ENCODE results near the gene PMVK. TPM values are rescaled to one million over a fixed set of nuclear protein-coding genes. Genes with fewer than 3 reads are reported as not detected.

PMVK gene
- total RNA-seq, 4 donors from 2014 or later: 15.0 to 28.2 (median 21.2) TPM

DNA sequence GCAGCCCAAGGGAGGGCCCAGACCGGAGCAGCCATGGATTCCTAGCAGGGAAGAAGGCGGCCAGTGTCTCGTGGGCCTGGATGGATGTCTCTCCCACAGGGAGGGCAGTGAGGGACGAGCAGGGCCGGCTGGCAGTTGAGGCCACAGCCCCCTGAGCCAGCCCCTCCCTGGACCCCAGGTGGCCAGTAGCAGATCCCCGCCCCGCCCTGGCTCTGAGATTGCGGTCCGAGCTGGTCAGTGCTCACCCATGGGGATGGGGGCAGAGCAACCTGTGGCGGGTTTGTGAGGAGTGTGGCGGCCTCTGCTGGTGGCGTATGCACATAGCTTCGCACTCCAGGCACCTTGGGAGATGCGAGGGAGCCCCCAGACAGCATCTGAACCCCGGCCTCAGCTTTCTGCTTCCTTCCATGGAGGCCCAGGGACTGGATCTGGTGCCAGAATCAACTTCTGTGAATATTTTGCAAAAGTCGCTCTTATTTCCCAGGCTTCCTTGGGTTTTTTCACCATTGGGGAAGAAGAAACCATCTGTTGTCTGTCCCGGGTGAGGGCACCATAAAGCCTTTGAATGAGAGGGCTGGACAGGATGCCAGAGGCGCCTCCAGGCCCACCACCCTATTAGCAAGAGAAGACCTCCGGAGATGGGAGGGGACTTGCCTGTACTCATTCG lies 58.0 kb downstream of the PMVK start:
- H3K27ac ChIP-seq: no peak overlapping the region
- TF ChIP-seq CTCF (IDR thresholded peaks at IDR 0.05) (peak; percentile 48 to 90 (median 86)), POLR2A (IDR thresholded peaks at IDR 0.05) (no peak)
- WGBS, 2 donors: 27 to 43% methylated on average over 10 to 19 of the region's 20 CpGs
- H3K9me3 ChIP-seq: no peaks in the 10 kb centered on the region
- no peaks in the 10 kb centered on the region for H3K27me3 ChIP-seq
- intact Hi-C loops (cut with DNase I): loop anchor here (5.0 to 10.0 kb wide), 3 partner anchors 124 to 316 kb away; no protein-coding TSS in a partner anchor
- peaks cover 0 to 3% of the 10 kb centered on the region in 2 donors for H3K4me1 ChIP-seq
- no peaks in the 10 kb centered on the region for H3K36me3 ChIP-seq
- peak; percentile 78 to 79 for DNase-seq
- no peak overlapping the region for H3K4me3 ChIP-seq (replicated peaks in 1 of 3)

DNA sequence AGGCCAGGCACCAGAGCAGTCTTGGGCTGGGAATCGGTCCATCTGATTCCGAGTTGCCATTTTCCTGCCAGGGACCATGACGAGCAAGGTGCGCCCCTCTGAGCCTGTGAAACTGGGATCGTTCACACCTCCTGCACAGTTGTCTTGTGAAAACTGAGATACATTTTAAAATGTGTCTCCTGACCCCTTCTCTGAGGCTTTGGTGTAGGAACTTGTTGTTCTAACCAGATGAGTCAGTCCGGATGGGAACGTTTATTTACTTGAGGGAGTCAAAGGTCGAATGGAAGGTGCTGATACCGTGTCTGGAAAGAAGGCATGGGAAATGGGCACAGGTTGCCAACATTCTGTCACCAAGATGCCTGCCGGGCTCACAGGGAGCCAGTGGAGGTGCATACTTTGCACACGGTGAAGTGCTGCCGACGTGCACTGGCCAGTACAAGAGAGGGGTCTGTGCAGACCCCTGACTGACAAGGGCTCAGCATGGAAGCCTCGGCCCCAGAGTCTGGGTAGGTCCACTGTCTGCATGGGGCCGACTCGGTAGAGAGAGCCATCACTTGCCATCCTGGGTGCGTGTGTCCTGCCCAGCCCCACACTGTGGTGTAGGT lies 59.0 kb downstream of the PMVK start:
- no peaks in the 10 kb centered on the region for H3K36me3 ChIP-seq
- no peak overlapping the region for H3K27ac ChIP-seq
- no peak for DNase-seq
- WGBS, 2 donors: 79 to 82% methylated on average over 12 to 17 of the region's 17 CpGs
- no peaks in the 10 kb centered on the region for H3K27me3 ChIP-seq
- TF ChIP-seq CTCF (IDR thresholded peaks at IDR 0.05) (no peak), POLR2A (IDR thresholded peaks at IDR 0.05) (no peak)
- intact Hi-C loops (cut with DNase I): loop anchor here (5.0 to 10.0 kb wide), 3 partner anchors 123 to 315 kb away; no protein-coding TSS in a partner anchor
- no peaks in the 10 kb centered on the region for H3K9me3 ChIP-seq
- H3K4me3 ChIP-seq (replicated peaks in 1 of 3): no peak overlapping the region
- H3K4me1 ChIP-seq: peaks cover 0 to 3% of the 10 kb centered on the region in 2 donors

GRCh38 chr1:154876842-154877369 lies 59.6 kb downstream of the PMVK start:
- Histone ChIP-seq H3K27ac (no peak overlapping the region), H3K4me3 (replicated peaks in 1 of 3) (no peak overlapping the region), H3K36me3 (no peaks in the 10 kb centered on the region), H3K9me3 (no peaks in the 10 kb centered on the region), H3K27me3 (no peaks in the 10 kb centered on the region), H3K4me1 (peaks cover 0 to 3% of the 10 kb centered on the region in 2 donors)
- DNase-seq: no peak
- intact Hi-C loops (cut with DNase I): loop anchor here (5.0 to 10.0 kb wide), 3 partner anchors 122 to 315 kb away; no protein-coding TSS in a partner anchor
- TF ChIP-seq CTCF (IDR thresholded peaks at IDR 0.05): no peak
- TF ChIP-seq POLR2A (IDR thresholded peaks at IDR 0.05): no peak
- WGBS, 2 donors: 77 to 83% methylated on average over 3 of the region's 3 CpGs

Small RNA genes lying within 50 kb of the gene (microRNA-seq; reads per million reads assigned to microRNA genes)
- not detected for gene MIR4258

Small RNA genes lying within 50 kb of the gene (small RNA-seq; reads per million reads assigned to genes)
- gene MIR4258 (not detected), gene RF00017 (not detected)

Other genes starting within 250 kb of the PMVK start
- gene KCNN3, start 66.4 kb downstream of the PMVK start, total RNA-seq: 1 to 10 TPM; 3.5 to 5.6 (median 4.4) TPM
- 100 to 1,000 TPM; 139 to 205 (median 181) TPM for gene PBXIP1, start 19.4 kb upstream of the PMVK start, total RNA-seq
- 10 to 100 TPM; 28.6 to 48.3 (median 42.9) TPM for gene PYGO2, start 25.1 kb upstream of the PMVK start, total RNA-seq
- gene SHC1, start 34.0 kb upstream of the PMVK start, total RNA-seq: 100 to 1,000 TPM; 108 to 168 (median 123) TPM
- 10 to 100 TPM; 14.3 to 29.5 (median 22.6) TPM for gene CKS1B, start 38.0 kb upstream of the PMVK start, total RNA-seq
- 10 to 100 TPM; 24.1 to 39.3 (median 31.1) TPM for gene FLAD1, start 46.6 kb upstream of the PMVK start, total RNA-seq
- gene LENEP, start 56.9 kb upstream of the PMVK start, total RNA-seq: not detected
- 10 to 100 TPM; 35.7 to 89.8 (median 47.3) TPM for gene ZBTB7B, start 66.1 kb upstream of the PMVK start, total RNA-seq
- 1 to 10 TPM in 1 of 4 donors, under 1 TPM in 2, not detected in 1; 0.33 to 4.2 (median 0.50) TPM for gene DCST2, start 97.1 kb upstream of the PMVK start, total RNA-seq
- gene DCST1, start 97.1 kb upstream of the PMVK start, total RNA-seq: under 1 TPM in 1 of 4 donors, not detected in 3; 0.24 TPM
- gene ADAM15, start 114.6 kb upstream of the PMVK start, total RNA-seq: 10 to 100 TPM; 51.3 to 75.5 (median 65.6) TPM
- 10 to 100 TPM in 2 of 4 donors, 1 to 10 TPM in 2; 7.5 to 13.1 (median 9.9) TPM for gene EFNA4, start 127.0 kb upstream of the PMVK start, total RNA-seq
- gene EFNA3, start 142.1 kb upstream of the PMVK start, total RNA-seq: 1 to 10 TPM; 1.2 to 2.9 (median 2.0) TPM
- gene EFNA1, start 191.2 kb upstream of the PMVK start, total RNA-seq: 100 to 1,000 TPM in 1 of 4 donors, 10 to 100 TPM in 3; 56.1 to 129 (median 83.1) TPM
- gene SLC50A1, start 199.1 kb upstream of the PMVK start, total RNA-seq: 10 to 100 TPM; 30.9 to 42.2 (median 32.7) TPM
- gene DPM3, start 203.8 kb upstream of the PMVK start, total RNA-seq: 100 to 1,000 TPM in 2 of 4 donors, 10 to 100 TPM in 2; 43.3 to 154 (median 94.8) TPM
- 100 to 1,000 TPM in 3 of 4 donors, 10 to 100 TPM in 1; 79.8 to 263 (median 162) TPM for gene KRTCAP2, start 236.6 kb upstream of the PMVK start, total RNA-seq
- under 1 TPM in 1 of 4 donors, not detected in 3; 0.45 TPM for gene TRIM46, start 237.1 kb upstream of the PMVK start, total RNA-seq

Measured in thyroid gland (tissue), 4 donors.